Natural killer cell (primary cell): Measurements from ENCODE around the gene C21orf91. TPM values are rescaled to one million over a fixed set of nuclear protein-coding genes. Genes with fewer than 3 reads are reported as not detected.

Source experiments
- ATAC-seq, 3 donors: fragments of 150-1000 bp in 2 of 3; fragments of 200-7000 bp in 1 of 3; cut with Tn5 transposase; 1 replicate in 1 of 3; 2 replicates in 2 of 3; pipeline ENCODE4 v1.10.0; 2021; ENCODE audit warnings: mild to moderate bottlenecking in 2 of 3, moderate library complexity in 2 of 3
- DNase-seq, 2 donors: peaks; one replicate each; pipeline versions ENCODE4 v3.0.0 to v3.0.0-alpha.2; 2013 to 2021; ENCODE audit warnings: mixed read lengths in 1 of 2
- H3K27ac ChIP-seq: one replicate; pipeline ENCODE4 v1.5.1; 2013; ENCODE audit warnings: mild to moderate bottlenecking, low read length
- H3K27me3 ChIP-seq: one replicate; pipeline ENCODE4 v1.6.1; 2013; ENCODE audit warnings: low read length; ENCODE audit not compliant: control insufficient read depth, insufficient read depth
- H3K36me3 ChIP-seq: one replicate; pipeline ENCODE4 v1.6.1; 2013; ENCODE audit warnings: low read length; ENCODE audit not compliant: control insufficient read depth, insufficient read depth
- H3K4me1 ChIP-seq: one replicate; pipeline ENCODE4 v1.6.1; 2013; ENCODE audit warnings: low read length; ENCODE audit not compliant: control insufficient read depth, insufficient read depth
- H3K4me3 ChIP-seq: one replicate; pipeline ENCODE4 v1.5.1; 2013; ENCODE audit warnings: low read length
- H3K9me3 ChIP-seq: one replicate; pipeline ENCODE4 v1.6.1; 2013; ENCODE audit warnings: low read length; ENCODE audit not compliant: control insufficient read depth, insufficient read depth
- H3K27ac Mint-ChIP-seq, 2 donors: one replicate each; pipeline ENCODE4 v1.8.0; 2022; ENCODE audit warnings: mild to moderate bottlenecking in 2 of 2, mixed read lengths in 2 of 2, moderate library complexity in 1 of 2
- H3K27me3 Mint-ChIP-seq, 2 donors: one replicate each; pipeline ENCODE4 v1.8.0; 2022; ENCODE audit warnings: low read depth in 2 of 2, mixed read lengths in 2 of 2
- H3K36me3 Mint-ChIP-seq: one replicate; pipeline ENCODE4 v1.8.0; 2022; ENCODE audit warnings: mixed read lengths
- H3K4me1 Mint-ChIP-seq, 2 donors: one replicate each; pipeline ENCODE4 v1.8.0; 2022; ENCODE audit warnings: mixed read lengths in 2 of 2
- H3K4me3 Mint-ChIP-seq: one replicate; pipeline ENCODE4 v1.8.0; 2022; ENCODE audit warnings: mild to moderate bottlenecking, moderate library complexity, mixed read lengths
- H3K9me3 Mint-ChIP-seq, 2 donors: one replicate each; pipeline ENCODE4 v1.8.0; 2022; ENCODE audit warnings: mixed read lengths in 2 of 2
- CTCF ChIP-seq: fragments of 200-600 bp; IDR thresholded peaks from one replicate; pipeline ENCODE4 v1.8.0; 2022; ENCODE audit warnings: antibody characterized with exemption
- WGBS: methylation state at CpG from one replicate; pipeline ENCODE4 v1.1.7; 2013; ENCODE audit warnings: missing lambda C conversion rate; ENCODE audit not compliant: insufficient coverage; 5-methylcytosine and 5-hydroxymethylcytosine counted together
- intact Hi-C: fragments of 100-400 bp; cut with micrococcal nuclease; formaldehyde crosslinking; loops from one replicate; pipeline ENCODE4 v1.14.2; 2022
- total RNA-seq, 4 donors: library from RNA; stranded (reverse); fragments of 120-200 nt in 1 of 4; gene quantifications; one replicate each; pipeline versions ENCODE4 v1.2.3 to v1.2.4, GENCODE V29; 2013 to 2022

Gene C21orf91
- total RNA-seq, 3 donors from 2014 or later (not counting 1 experiment from before 2014, with no cell fraction given): 40.9 to 59.4 (median 46.4) TPM

- WGBS: 68% methylated on average over 2 of the region's 2 CpGs
- intact Hi-C loops: no loop called here
- H3K27me3 Mint-ChIP-seq: no peaks in the 10 kb centered on the region
These were observed 72.2 kb downstream of the C21orf91 start for GRCh38 chr21:17746920-17747319.

DNA sequence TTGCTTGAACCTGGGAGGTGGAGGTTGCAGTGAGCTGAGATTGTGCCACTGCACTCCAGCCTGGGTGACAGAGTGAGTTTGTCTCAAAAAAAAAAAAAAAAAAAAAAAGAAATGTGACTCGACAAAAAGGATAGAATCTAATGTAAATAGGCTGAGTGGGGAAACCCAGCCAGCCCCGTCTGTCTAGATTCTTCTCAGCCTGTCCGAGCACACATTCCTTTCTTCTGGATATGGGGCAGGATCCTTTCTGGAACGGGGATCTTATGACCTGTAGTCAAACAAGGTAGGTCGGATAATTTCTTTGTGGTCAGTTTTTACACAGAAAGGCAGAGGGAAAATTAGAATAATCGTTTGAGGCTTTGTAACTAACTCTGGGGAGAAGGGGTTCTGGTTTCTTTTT is 74.1 kb downstream of the C21orf91 start:
- peaks cover 0 to 9% of the 10 kb centered on the region in 2 donors for H3K4me1 Mint-ChIP-seq
- Histone ChIP-seq H3K27me3 (no peaks in the 10 kb centered on the region), H3K36me3 (no peaks in the 10 kb centered on the region), H3K9me3 (peaks cover 6% of the 10 kb centered on the region), H3K4me3 (no peak overlapping the region), H3K4me1 (no peaks in the 10 kb centered on the region), H3K27ac (no peak overlapping the region)
- H3K9me3 Mint-ChIP-seq: no peaks in the 10 kb centered on the region
- WGBS: 92% methylated on average over 6 of the region's 6 CpGs
- no peaks in the 10 kb centered on the region for H3K27me3 Mint-ChIP-seq
- ATAC-seq: no peak
- H3K36me3 Mint-ChIP-seq: no peaks in the 10 kb centered on the region
- intact Hi-C loops: no loop called here
- TF ChIP-seq CTCF: no peak
- H3K27ac Mint-ChIP-seq: no peak overlapping the region
- DNase-seq: no peak
- H3K4me3 Mint-ChIP-seq: no peak overlapping the region

More at GRCh38 chr21:17746920-17747319, 72.2 kb downstream of the C21orf91 start:
- ATAC-seq (no peak), DNase-seq (no peak)
- no peaks in the 10 kb centered on the region for H3K36me3 ChIP-seq
- TF ChIP-seq CTCF: no peak
- H3K27ac Mint-ChIP-seq: no peak overlapping the region
- H3K9me3 Mint-ChIP-seq: no peaks in the 10 kb centered on the region
- H3K27me3 ChIP-seq: no peaks in the 10 kb centered on the region
- no peaks in the 10 kb centered on the region for H3K36me3 Mint-ChIP-seq
- no peaks in the 10 kb centered on the region for H3K4me1 Mint-ChIP-seq
- no peak overlapping the region for H3K4me3 ChIP-seq
- no peak overlapping the region for H3K27ac ChIP-seq
- H3K4me1 ChIP-seq: no peaks in the 10 kb centered on the region
- H3K9me3 ChIP-seq: peaks cover 6% of the 10 kb centered on the region
- no peak overlapping the region for H3K4me3 Mint-ChIP-seq

GRCh38 chr21:17742940-17743592 is 76.1 kb downstream of the C21orf91 start:
- H3K9me3 Mint-ChIP-seq: no peaks in the 10 kb centered on the region
- peaks cover 0 to 9% of the 10 kb centered on the region in 2 donors for H3K4me1 Mint-ChIP-seq
- H3K4me1 ChIP-seq: no peaks in the 10 kb centered on the region
- H3K27ac ChIP-seq: no peak overlapping the region
- no peaks in the 10 kb centered on the region for H3K36me3 ChIP-seq
- ATAC-seq (no peak), DNase-seq (no peak)
- H3K4me3 Mint-ChIP-seq: no peak overlapping the region
- 92% methylated on average over 2 of the region's 2 CpGs for WGBS
- peaks cover 6% of the 10 kb centered on the region for H3K9me3 ChIP-seq
- H3K4me3 ChIP-seq: no peak overlapping the region
- H3K27me3 Mint-ChIP-seq: no peaks in the 10 kb centered on the region
- no peaks in the 10 kb centered on the region for H3K36me3 Mint-ChIP-seq
- H3K27me3 ChIP-seq: no peaks in the 10 kb centered on the region
- no peak for TF ChIP-seq CTCF
- intact Hi-C loops: no loop called here
- no peak overlapping the region for H3K27ac Mint-ChIP-seq

GRCh38 chr21:17742181-17742580 is 77.0 kb downstream of the C21orf91 start:
- no peaks in the 10 kb centered on the region for H3K9me3 Mint-ChIP-seq
- H3K9me3 ChIP-seq: peaks cover 6% of the 10 kb centered on the region
- TF ChIP-seq CTCF: no peak
- H3K4me1 ChIP-seq: no peaks in the 10 kb centered on the region
- no peak overlapping the region for H3K4me3 Mint-ChIP-seq
- no peaks in the 10 kb centered on the region for H3K36me3 ChIP-seq
- no peak overlapping the region for H3K4me3 ChIP-seq
- ATAC-seq (no peak), DNase-seq (no peak)
- H3K4me1 Mint-ChIP-seq: peaks cover 0 to 9% of the 10 kb centered on the region in 2 donors
- no peak overlapping the region for H3K27ac Mint-ChIP-seq
- intact Hi-C loops: no loop called here
- no peaks in the 10 kb centered on the region for H3K27me3 Mint-ChIP-seq
- no peaks in the 10 kb centered on the region for H3K36me3 Mint-ChIP-seq
- H3K27ac ChIP-seq: no peak overlapping the region
- H3K27me3 ChIP-seq: no peaks in the 10 kb centered on the region
